Activated T-cell treated with anti-CD3 and anti-CD28 coated beads, Interleukin-2, amount 50 U/mL, for 4 hours (primary cell): ENCODE measurements around the gene TSC2. TPM values are rescaled to one million over a fixed set of nuclear protein-coding genes. Genes with fewer than 3 reads are reported as not detected.

Experiments used
- ATAC-seq, 2 donors: fragments of 200-7000 bp; cut with Tn5 transposase; one replicate each; pipeline ENCODE4 v1.10.0; 2021
- DNase-seq: peaks from one replicate; pipeline ENCODE4 v3.0.0-alpha.2; 2020
- H3K27me3 Mint-ChIP-seq: one replicate; pipeline ENCODE4 v1.8.0; 2021; ENCODE audit warnings: low read depth, mixed read lengths
- H3K36me3 Mint-ChIP-seq: one replicate; pipeline ENCODE4 v1.8.0; 2022; ENCODE audit warnings: mixed read lengths; ENCODE audit not compliant: insufficient read depth
- H3K4me1 Mint-ChIP-seq: one replicate; pipeline ENCODE4 v1.8.0; 2021; ENCODE audit warnings: low read depth, mixed read lengths
- H3K4me3 Mint-ChIP-seq: one replicate; pipeline ENCODE4 v1.8.0; 2021; ENCODE audit warnings: mild to moderate bottlenecking, moderate library complexity, mixed read lengths
- H3K9me3 Mint-ChIP-seq: one replicate; pipeline ENCODE4 v1.8.0; 2021; ENCODE audit warnings: mixed read lengths
- total RNA-seq, 3 donors: library from RNA; stranded (reverse); gene quantifications; one replicate each; pipeline ENCODE4 v1.2.1, GENCODE V29; 2021

Gene TSC2
- total RNA-seq, 3 donors from 2014 or later, result 87.6 to 98.0 (median 94.5) TPM

DNA sequence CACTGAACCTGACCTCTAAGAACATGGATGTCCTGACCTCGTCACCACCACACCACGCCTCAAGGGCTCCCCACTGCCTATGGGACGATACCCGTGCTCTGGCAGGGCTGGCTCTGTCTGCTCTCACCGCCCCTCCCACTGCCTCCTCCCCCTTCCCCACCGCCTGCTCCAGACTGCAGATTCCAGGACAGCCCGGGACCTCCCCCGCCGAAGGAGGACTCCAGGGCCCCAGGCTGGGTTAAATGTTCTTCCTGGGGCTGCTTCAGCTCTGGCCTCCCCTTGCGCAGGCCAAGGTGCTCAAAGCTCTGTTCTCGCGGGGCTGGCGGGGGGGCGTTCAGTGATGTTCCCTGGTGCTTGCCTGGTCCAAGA, 25.1 kb upstream of the TSC2 start:
- no peak for DNase-seq
- H3K36me3 Mint-ChIP-seq, result no peaks in the 10 kb centered on the region
- no peaks in the 10 kb centered on the region for H3K9me3 Mint-ChIP-seq
- H3K27me3 Mint-ChIP-seq, result peaks cover 37% of the 10 kb centered on the region
- H3K4me3 Mint-ChIP-seq, result peak overlapping the region; percentile 59
- peak; percentile 32 to 38 for ATAC-seq
- H3K4me1 Mint-ChIP-seq, result peaks cover 18% of the 10 kb centered on the region

DNA sequence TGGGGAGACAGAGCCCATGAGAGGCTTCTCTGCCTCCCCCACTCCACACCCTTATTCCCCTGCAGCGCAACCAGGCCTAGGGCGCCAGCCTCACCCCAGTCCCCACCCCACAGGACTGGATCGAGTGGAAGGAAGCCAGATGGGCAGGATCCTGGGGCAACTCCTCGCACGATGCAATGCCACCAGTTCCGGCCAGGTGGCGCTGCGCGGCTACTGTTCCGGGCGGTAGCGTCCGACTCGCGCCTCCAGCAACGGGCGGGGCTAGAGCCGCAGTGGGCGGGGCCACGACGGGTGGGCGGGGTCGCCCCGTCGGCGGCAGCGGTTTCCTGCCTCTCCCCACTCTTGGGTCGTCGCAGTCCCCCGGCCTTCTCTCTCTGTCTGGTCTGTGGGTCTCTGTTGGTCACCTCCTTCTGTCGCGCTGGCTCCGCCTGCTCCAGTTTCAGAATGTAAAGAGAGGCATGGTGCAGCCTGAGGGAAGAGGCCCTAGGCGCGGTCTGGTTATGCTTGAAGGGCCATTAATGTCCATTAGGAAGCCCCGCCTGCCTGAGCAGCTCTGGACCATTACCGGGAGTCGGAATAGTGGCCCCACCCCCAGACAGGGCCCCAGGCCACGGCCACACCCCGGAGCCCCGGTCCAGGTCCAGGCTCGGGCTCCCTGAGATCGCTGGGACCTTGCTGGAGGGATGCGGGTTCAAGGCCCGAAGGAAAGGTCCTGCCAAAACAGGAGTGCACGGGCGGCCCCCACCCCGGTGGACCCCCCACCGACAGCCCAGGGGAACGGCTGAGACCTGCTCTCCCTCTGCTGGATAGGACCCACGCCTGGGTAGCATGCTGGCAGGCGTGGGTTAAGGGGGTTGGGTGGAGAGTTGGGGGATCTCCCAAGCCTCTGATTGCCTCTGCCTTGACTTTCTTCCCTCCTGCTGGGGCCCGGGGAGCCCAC, 24.4 kb upstream of the TSC2 start:
- H3K4me1 Mint-ChIP-seq, result peaks cover 18% of the 10 kb centered on the region
- ATAC-seq (peak; percentile 82 to 86), DNase-seq (peak; percentile 97)
- no peaks in the 10 kb centered on the region for H3K36me3 Mint-ChIP-seq
- no peaks in the 10 kb centered on the region for H3K9me3 Mint-ChIP-seq
- peaks cover 34% of the 10 kb centered on the region for H3K27me3 Mint-ChIP-seq
- H3K4me3 Mint-ChIP-seq, result peak overlapping the region; percentile 59

DNA sequence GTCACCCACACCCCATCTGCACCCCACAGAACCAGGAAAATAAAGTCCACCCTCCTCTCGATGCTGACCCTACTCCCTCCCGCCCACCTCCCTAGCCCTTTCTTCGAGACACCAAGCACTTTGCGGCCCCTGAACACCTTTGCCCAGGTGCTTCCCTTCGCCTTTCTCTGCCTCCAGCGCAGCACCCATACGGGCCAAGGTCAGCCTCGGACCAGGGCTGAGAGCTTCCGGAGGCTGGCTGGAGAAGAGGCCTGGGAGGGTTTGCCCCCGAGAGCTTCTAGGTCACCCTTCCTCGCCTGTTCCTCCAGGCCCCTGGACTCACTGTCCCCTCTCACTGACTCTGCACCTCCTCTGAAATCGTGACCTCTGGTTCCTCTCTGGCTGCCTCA, 23.8 kb upstream of the TSC2 start:
- no peak for DNase-seq
- Mint-ChIP-seq H3K36me3 (no peaks in the 10 kb centered on the region), H3K9me3 (no peaks in the 10 kb centered on the region), H3K4me1 (peaks cover 18% of the 10 kb centered on the region), H3K27me3 (peaks cover 30% of the 10 kb centered on the region), H3K4me3 (no peak overlapping the region)
- ATAC-seq, result no peak

DNA sequence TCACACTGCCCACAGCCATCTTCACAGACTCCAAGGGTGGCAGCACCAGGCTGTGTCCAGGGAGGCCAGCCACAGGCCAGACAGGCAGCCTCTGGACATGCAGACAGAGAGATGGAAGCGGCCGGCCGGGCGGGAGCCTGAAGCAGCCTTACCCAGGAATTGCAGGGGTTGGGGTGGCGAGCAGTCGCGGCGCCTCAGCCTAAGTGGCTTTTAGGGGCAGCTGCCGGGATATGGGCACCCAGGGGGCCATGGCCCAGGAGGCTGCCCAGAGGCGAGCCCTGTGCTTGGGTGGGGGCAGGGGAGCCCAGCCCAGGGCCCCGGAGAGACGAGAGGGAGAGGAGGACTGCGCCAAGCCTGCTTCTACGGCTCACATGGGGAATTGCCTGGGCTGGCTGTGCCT, 22.5 kb upstream of the TSC2 start:
- H3K9me3 Mint-ChIP-seq, result no peaks in the 10 kb centered on the region
- no peaks in the 10 kb centered on the region for H3K36me3 Mint-ChIP-seq
- peak overlapping the region; percentile 33 for H3K4me3 Mint-ChIP-seq
- no peak for ATAC-seq
- peaks cover 18% of the 10 kb centered on the region for H3K4me1 Mint-ChIP-seq
- DNase-seq, result no peak
- H3K27me3 Mint-ChIP-seq, result peaks cover 26% of the 10 kb centered on the region

GRCh38 chr16:2025878-2026460, 21.8 kb upstream of the TSC2 start:
- no peaks in the 10 kb centered on the region for H3K9me3 Mint-ChIP-seq
- DNase-seq (no peak), ATAC-seq (no peak)
- peaks cover 18% of the 10 kb centered on the region for H3K27me3 Mint-ChIP-seq
- H3K4me1 Mint-ChIP-seq, result peaks cover 14% of the 10 kb centered on the region
- H3K4me3 Mint-ChIP-seq, result peak overlapping the region; percentile 33
- H3K36me3 Mint-ChIP-seq, result no peaks in the 10 kb centered on the region

- DNase-seq (no peak), ATAC-seq (peak; percentile 6 to 8)
- Mint-ChIP-seq H3K36me3 (no peaks in the 10 kb centered on the region), H3K27me3 (peaks cover 15% of the 10 kb centered on the region), H3K4me1 (peaks cover 14% of the 10 kb centered on the region), H3K9me3 (no peaks in the 10 kb centered on the region), H3K4me3 (peak within 1 kb of the TSS; percentile 71)
Measured at GRCh38 chr16:2026461-2027023, 21.2 kb upstream of the TSC2 start, which contains the start of gene NHERF2. Gene NHERF2 (plus strand): TSS chr16:2026902. CDS start chr16:2027006, 104 bp downstream.

DNA sequence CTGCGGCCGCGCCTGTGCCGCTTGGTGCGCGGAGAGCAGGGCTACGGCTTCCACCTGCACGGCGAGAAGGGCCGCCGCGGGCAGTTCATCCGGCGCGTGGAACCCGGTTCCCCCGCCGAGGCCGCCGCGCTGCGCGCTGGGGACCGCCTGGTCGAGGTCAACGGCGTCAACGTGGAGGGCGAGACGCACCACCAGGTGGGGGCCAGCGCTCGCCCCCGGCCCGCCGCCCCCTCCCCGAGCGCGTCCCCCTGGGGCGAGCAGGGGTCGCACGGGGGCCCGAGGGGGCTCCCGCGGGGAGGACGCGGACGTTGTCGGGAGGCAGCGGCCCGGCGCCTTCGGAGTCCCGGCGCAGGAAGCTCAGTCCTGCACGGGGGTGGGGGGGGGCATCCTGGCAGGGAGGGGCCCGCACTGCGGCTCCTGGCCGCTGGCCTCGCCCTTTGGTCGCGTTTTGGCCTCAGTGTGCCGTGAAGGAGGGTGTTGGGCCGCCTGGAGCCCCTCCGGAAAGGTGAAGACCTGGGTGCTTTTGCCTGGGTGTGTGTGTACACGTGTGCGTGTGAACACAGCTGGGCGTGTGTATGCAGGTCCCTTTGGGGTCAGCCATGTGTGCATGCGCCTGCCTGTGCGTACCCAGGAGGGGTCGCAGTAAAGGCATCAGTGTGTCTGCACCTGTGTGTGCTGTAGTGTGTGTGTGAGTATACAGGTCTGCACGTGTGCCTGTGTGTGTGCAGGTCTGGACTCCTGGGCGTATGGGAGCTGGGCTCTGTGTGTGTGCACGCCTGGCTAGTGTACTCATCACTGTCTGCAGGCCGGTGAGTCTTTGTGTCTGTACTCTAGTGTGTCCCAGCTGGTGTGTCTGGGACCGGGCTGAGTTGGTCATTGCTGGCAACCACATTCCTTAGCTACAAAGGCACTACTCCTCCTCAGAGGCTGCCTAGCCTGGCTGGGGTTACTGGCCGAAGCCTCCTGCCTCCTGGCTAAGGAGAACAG, 20.5 kb upstream of the TSC2 start:
- ATAC-seq (peak; percentile 17 to 19), DNase-seq (no peak)
- H3K4me3 Mint-ChIP-seq, result peak overlapping the region; percentile 71
- peaks cover 10% of the 10 kb centered on the region for H3K27me3 Mint-ChIP-seq
- H3K36me3 Mint-ChIP-seq, result no peaks in the 10 kb centered on the region
- peaks cover 14% of the 10 kb centered on the region for H3K4me1 Mint-ChIP-seq
- H3K9me3 Mint-ChIP-seq, result no peaks in the 10 kb centered on the region

GRCh38 chr16:2028146-2028545, 19.6 kb upstream of the TSC2 start:
- Mint-ChIP-seq H3K4me1 (peaks cover 10% of the 10 kb centered on the region), H3K4me3 (peak overlapping the region; percentile 71), H3K36me3 (no peaks in the 10 kb centered on the region), H3K9me3 (no peaks in the 10 kb centered on the region), H3K27me3 (peaks cover 2% of the 10 kb centered on the region)
- DNase-seq (no peak), ATAC-seq (no peak)

DNA sequence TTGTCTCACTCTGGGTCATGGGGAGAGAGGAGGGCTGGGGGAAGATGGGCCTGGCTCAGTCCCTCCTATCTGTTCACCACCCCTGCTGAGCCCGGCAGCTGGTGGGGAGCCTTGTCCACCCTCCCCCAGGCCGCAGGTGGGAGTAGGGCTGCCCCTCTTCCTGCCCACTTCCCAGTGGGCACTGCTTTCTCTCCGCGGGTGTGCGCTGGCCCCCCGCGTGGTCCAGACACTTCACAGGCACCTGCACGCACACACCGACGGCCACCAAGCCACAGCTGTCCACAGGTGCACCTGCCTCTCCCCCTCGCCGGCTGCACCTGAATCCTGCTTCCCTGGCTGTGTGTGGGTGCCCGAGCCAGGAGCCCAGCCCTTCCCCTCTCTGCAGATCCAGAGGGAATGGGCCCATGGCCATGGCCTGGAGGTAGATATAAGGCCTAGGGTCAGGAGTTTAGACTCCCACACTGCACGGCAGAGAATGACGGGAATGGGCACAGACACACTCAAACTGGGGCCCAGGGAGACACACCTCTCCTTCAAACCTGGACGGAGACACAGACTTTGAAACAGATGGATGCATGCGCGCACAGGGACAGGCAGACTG, 19.1 kb upstream of the TSC2 start:
- peaks cover 2% of the 10 kb centered on the region for H3K27me3 Mint-ChIP-seq
- no peaks in the 10 kb centered on the region for H3K36me3 Mint-ChIP-seq
- peaks cover 9% of the 10 kb centered on the region for H3K4me1 Mint-ChIP-seq
- ATAC-seq, result no peak
- no peak overlapping the region for H3K4me3 Mint-ChIP-seq
- no peak for DNase-seq
- no peaks in the 10 kb centered on the region for H3K9me3 Mint-ChIP-seq

GRCh38 chr16:2029350-2029749, 18.4 kb upstream of the TSC2 start:
- H3K36me3 Mint-ChIP-seq, result no peaks in the 10 kb centered on the region
- H3K4me3 Mint-ChIP-seq, result no peak overlapping the region
- no peaks in the 10 kb centered on the region for H3K9me3 Mint-ChIP-seq
- peaks cover 5% of the 10 kb centered on the region for H3K4me1 Mint-ChIP-seq
- H3K27me3 Mint-ChIP-seq, result peaks cover 2% of the 10 kb centered on the region
- no peak for ATAC-seq
- no peak for DNase-seq

DNA sequence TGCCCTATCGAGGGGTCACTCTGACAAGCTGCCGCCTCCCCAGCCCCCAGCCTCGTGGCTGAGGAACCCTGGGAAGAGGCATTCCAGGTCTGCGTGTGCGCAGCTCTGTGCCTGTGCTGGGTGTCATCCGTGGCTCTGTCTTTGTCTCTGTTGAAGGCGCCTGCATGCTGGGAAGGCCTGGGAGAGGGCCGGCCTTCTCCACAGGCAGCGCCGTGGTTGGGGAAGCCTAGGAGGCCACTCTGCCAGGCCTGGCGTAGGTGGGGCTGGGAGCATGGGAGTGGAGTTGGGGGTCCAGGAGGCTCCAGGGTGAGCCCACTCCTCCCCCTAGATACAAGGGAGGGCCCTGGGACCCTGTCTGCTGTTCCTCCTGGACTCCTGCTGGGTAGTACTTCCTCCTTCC, 17.7 kb upstream of the TSC2 start:
- H3K36me3 Mint-ChIP-seq, result no peaks in the 10 kb centered on the region
- H3K9me3 Mint-ChIP-seq, result no peaks in the 10 kb centered on the region
- peaks cover 5% of the 10 kb centered on the region for H3K4me1 Mint-ChIP-seq
- ATAC-seq (no peak), DNase-seq (no peak)
- H3K4me3 Mint-ChIP-seq, result no peak overlapping the region
- peaks cover 2% of the 10 kb centered on the region for H3K27me3 Mint-ChIP-seq

DNA sequence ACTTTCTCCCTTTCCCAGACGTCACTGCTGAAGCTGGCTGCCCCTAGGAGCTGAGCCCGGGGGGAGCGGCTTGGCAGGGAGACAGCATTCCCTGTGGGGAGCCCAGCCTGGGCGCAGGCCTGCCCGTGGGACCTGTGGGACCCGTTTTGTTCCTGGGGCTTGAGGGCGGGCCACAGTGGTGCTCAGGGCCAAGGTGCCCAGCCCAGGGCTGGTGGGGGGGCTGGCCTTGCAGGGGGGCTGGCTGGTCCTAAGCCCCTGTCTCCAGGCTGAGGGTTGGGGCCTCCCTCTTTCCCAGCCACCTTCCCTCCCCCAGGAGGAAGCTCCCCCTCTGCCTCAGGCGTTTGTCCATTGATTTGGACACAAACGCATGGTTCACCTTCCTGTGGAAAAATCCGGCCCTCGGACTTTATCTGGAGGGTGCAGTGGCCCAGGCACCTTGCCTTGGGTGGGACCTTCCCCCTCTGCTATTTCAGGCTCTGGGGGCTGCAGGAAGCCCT, 16.7 kb upstream of the TSC2 start:
- Mint-ChIP-seq H3K9me3 (no peaks in the 10 kb centered on the region), H3K27me3 (peaks cover 2% of the 10 kb centered on the region), H3K4me1 (peaks cover 5% of the 10 kb centered on the region), H3K4me3 (no peak overlapping the region), H3K36me3 (no peaks in the 10 kb centered on the region)
- DNase-seq, result no peak
- no peak for ATAC-seq

GRCh38 chr16:2032285-2033056, 15.3 kb upstream of the TSC2 start:
- Mint-ChIP-seq H3K9me3 (no peaks in the 10 kb centered on the region), H3K4me1 (peaks cover 3% of the 10 kb centered on the region), H3K36me3 (no peaks in the 10 kb centered on the region), H3K4me3 (no peak overlapping the region), H3K27me3 (peaks cover 2% of the 10 kb centered on the region)
- no peak for DNase-seq
- ATAC-seq, result peak in 1 of 2 donors; percentile 20
